WERI-Rb-1 (cell line): Measurements from ENCODE around the gene THEMIS2.
A peak's percentile ranks its signal among the peaks of the same experiment; 100 is the strongest.

Source experiments
- DNase-seq: peaks from one replicate; pipeline ENCODE4 v3.0.0-alpha.2; 2020
- H3K27ac ChIP-seq: fragments of 250-450 bp; sonication (Bioruptor Pico); 2 replicates; pipeline ENCODE4 v1.5.1; 2020; ENCODE audit warnings: mild to moderate bottlenecking, moderate library complexity
- H3K27me3 ChIP-seq: fragments of 250-450 bp; sonication (Bioruptor Pico); 2 replicates; pipeline ENCODE4 v1.5.1; 2021; ENCODE audit warnings: mild to moderate bottlenecking, low read depth, moderate library complexity; ENCODE audit not compliant: insufficient read depth, severe bottlenecking
- H3K36me3 ChIP-seq: fragments of 250-450 bp; sonication (Bioruptor Pico); 2 replicates; pipeline ENCODE4 v1.5.1; 2020; ENCODE audit warnings: mild to moderate bottlenecking, moderate library complexity
- H3K4me3 ChIP-seq: 2 replicates; pipeline ENCODE4 v1.5.1; 2011; ENCODE audit warnings: low read depth, mild to moderate bottlenecking, control low read depth, low read length
- H3K9me3 ChIP-seq: fragments of 250-450 bp; sonication (Bioruptor Pico); 2 replicates; pipeline ENCODE4 v1.5.1; 2021; ENCODE audit warnings: mild to moderate bottlenecking, moderate library complexity; ENCODE audit not compliant: severe bottlenecking
- TF ChIP-seq, protein P1 (sequence below): IDR thresholded peaks from 2 replicates; pipeline ENCODE4 v1.5.1; 2011; ENCODE audit warnings: low read depth, mild to moderate bottlenecking, control low read depth, inconsistent platforms, low read length

THEMIS2 gene

DNA sequence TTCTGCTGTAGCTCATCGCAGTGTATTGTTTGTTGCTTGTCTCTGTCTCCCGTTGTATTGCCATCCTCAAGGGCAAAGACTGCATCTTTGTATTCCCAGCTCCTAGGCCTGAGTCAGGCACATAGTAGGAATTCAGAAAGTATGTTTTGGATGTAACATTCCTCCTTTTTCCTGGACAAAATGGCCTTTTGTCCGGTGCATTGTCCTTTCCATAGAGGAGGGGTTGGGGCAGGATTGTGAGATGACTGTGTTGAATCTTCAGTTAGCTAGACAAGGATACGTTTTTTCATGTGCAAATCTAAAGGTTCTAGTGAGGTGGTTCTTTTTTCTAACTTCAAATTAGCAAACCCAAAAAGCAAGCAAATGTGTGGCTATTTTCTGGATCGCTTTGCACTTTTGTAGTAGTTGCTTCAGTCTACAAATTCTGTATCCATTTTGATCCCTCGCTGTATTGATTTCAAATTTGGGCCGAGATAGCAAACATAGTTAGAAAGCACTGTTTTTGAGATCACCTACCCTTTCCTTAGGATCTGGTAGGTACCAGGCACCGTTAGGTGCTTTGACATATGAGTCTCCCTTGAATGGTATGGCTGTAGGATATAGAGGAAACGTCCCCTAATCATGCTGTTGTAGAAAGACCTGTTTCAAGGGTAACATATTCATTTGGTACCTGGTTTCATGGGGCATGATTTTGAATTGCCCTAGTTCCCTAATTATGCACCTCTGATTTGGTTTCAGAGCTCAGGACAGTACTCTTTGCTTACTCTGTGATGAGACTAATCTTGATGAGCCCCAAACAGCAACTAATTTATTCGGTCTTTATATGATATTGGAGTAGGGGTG lies 40.6 kb upstream of the THEMIS2 start:
- H3K36me3 ChIP-seq: peaks cover 33% of the 10 kb centered on the region
- no peaks in the 10 kb centered on the region for H3K27me3 ChIP-seq
- TF ChIP-seq, protein P1, sequence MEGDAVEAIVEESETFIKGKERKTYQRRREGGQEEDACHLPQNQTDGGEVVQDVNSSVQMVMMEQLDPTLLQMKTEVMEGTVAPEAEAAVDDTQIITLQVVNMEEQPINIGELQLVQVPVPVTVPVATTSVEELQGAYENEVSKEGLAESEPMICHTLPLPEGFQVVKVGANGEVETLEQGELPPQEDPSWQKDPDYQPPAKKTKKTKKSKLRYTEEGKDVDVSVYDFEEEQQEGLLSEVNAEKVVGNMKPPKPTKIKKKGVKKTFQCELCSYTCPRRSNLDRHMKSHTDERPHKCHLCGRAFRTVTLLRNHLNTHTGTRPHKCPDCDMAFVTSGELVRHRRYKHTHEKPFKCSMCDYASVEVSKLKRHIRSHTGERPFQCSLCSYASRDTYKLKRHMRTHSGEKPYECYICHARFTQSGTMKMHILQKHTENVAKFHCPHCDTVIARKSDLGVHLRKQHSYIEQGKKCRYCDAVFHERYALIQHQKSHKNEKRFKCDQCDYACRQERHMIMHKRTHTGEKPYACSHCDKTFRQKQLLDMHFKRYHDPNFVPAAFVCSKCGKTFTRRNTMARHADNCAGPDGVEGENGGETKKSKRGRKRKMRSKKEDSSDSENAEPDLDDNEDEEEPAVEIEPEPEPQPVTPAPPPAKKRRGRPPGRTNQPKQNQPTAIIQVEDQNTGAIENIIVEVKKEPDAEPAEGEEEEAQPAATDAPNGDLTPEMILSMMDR: no peak
- DNase-seq: no peak
- H3K9me3 ChIP-seq: no peaks in the 10 kb centered on the region
- H3K4me3 ChIP-seq: peak overlapping the region; percentile 89
- peak overlapping the region; percentile 98 for H3K27ac ChIP-seq

DNA sequence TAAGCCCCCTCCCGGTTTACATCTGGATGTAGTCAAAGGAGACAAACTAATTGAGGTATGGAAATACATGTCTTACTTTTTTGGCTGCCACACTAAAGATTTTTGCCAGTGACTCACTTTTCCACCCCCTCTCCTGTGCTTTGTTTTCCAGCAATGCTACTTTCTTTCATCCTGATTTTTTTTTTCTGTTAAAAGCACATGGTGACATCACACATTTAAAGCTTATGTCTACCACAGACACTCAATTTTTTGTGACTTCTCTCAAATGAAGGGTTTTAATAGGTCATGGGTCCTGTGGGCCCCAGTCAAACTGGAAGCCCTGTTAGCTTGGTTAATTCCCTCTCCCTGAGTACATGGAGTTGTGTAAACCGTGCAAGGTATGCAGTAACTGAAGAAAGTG lies 39.6 kb upstream of the THEMIS2 start:
- no peak overlapping the region for H3K27ac ChIP-seq
- H3K36me3 ChIP-seq: peaks cover 36% of the 10 kb centered on the region
- no peak for DNase-seq

DNA sequence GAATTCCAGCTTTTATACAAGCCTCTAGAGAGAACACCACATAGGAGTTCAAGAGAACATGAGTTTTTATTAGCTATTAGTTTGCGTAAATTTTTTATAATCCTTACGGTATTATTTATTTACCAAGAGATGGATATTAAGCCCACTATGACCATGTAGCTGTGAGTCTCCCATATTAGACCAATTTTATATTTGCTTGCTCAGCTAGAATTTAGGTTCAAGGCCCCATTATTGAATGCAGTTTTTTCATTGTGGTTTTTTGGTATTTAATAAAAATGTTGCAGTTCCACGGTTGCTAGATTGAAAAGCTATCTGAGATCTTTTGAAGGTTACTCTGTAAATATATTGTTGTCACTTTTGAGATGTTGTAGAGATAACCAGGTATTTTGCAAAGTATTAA lies 38.9 kb upstream of the THEMIS2 start:
- H3K27ac ChIP-seq: no peak overlapping the region
- no peak overlapping the region for H3K4me3 ChIP-seq
- H3K27me3 ChIP-seq: no peaks in the 10 kb centered on the region
- H3K9me3 ChIP-seq: no peaks in the 10 kb centered on the region
- DNase-seq: no peak
- peaks cover 36% of the 10 kb centered on the region for H3K36me3 ChIP-seq
- TF ChIP-seq, protein P1: no peak

More for the DNA sequence above, 39.6 kb upstream of the THEMIS2 start:
- H3K4me3 ChIP-seq: no peak overlapping the region
- H3K27me3 ChIP-seq: no peaks in the 10 kb centered on the region
- TF ChIP-seq, protein P1: no peak
- no peaks in the 10 kb centered on the region for H3K9me3 ChIP-seq

DNA sequence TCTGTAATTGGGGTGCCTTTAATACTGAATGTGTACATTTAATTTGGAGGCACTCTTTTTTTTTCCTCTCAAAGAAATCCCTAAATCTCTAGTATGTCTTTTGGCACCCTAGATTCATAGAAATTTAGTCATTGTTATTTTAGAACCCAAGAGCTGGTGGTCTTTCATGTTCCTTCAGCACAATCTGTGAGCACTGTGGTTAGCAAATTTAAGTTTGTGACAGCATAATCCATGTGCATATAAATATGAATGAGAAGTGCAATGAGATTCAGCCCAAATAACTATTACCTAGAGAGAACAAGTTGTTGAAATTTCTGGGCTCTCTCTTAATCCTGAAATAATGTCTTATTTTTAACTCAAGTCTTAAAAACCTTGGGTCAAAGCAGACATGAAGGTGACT lies 37.3 kb upstream of the THEMIS2 start:
- H3K27me3 ChIP-seq: no peaks in the 10 kb centered on the region

DNA sequence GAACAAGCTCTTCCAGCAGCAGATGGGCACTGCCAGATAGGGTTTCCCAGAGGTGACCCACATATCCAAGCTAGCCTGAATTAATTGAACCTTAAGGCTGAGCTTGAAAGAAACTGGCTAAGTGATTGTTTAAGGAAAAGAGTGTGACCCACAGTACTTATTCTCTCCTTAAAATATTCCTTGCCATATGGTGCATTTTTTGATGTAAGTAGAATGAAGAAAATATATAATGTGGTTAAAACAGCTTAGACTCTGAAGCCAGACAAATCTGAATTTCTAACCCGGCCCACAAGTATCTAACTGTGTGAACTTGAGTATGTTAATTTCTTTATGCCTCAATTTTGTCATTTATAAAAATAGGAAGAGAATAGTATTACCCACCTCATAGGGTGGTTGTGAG lies 36.8 kb upstream of the THEMIS2 start:
- no peak overlapping the region for H3K4me3 ChIP-seq
- H3K9me3 ChIP-seq: no peaks in the 10 kb centered on the region
- H3K27me3 ChIP-seq: no peaks in the 10 kb centered on the region
- no peak for DNase-seq
- peaks cover 51% of the 10 kb centered on the region for H3K36me3 ChIP-seq
- TF ChIP-seq, protein P1: no peak
- H3K27ac ChIP-seq: no peak overlapping the region

More for the DNA sequence above, 37.3 kb upstream of the THEMIS2 start:
- H3K36me3 ChIP-seq: peaks cover 47% of the 10 kb centered on the region
- no peak overlapping the region for H3K4me3 ChIP-seq
- H3K27ac ChIP-seq: no peak overlapping the region
- H3K9me3 ChIP-seq: no peaks in the 10 kb centered on the region
- no peak for DNase-seq
- TF ChIP-seq, protein P1: no peak
